Measurements from ENCODE around the gene ENTPD1.
A peak's percentile ranks its signal among the peaks of the same experiment; 100 is the strongest.
"Not testable (repeated sequence)": the region's sequence is repeated elsewhere in the genome, so short reads cannot be mapped to it uniquely, and the experiment has no call there.

ENTPD1 gene

GRCh38 chr10:95873651-95874050, 117.7 kb downstream of the ENTPD1 start:
- no peak overlapping the region for H3K4me3 ChIP-seq (ENCODE audit: low read depth, low read length)
- ChIA-PET CTCF (interaction anchor here (0.6 kb wide), 1 partner anchor 26 kb away, joined by 4 read pairs; no protein-coding TSS in a partner anchor), POLR2A (no interaction called here)
- H3K4me1 ChIP-seq (ENCODE audit: control insufficient read depth, insufficient read depth, low read length): no peaks in the 10 kb centered on the region
- no peak overlapping the region for H3K27ac ChIP-seq (ENCODE audit: extremely low read depth, low read depth, low read length)
- peaks cover 0 to 26% of the 10 kb centered on the region in 2 experiments; a peak in 2 of 3 replicates for H3K36me3 ChIP-seq (ENCODE audit: control insufficient read depth in 2 of 2, insufficient read depth in 1 of 2, low read length in 2 of 2)
- TF ChIP-seq ZNF214 (tag by site-specific recombination; IDR thresholded peaks at IDR 0.05; ENCODE audit: borderline replicate concordance) (no peak), ZNF843 (tag by site-specific recombination; IDR thresholded peaks at IDR 0.05) (no peak), ZNF221 (tag by site-specific recombination; IDR thresholded peaks at IDR 0.05; ENCODE audit: borderline replicate concordance) (no peak), ZNF529 (tag by site-specific recombination; IDR thresholded peaks at IDR 0.05; ENCODE audit: insufficient replicate concordance) (no peak)
- H3K9me3 ChIP-seq (ENCODE audit: control insufficient read depth, insufficient read depth, low read depth, low read length): no peaks in the 10 kb centered on the region

- H3K9me3 ChIP-seq (ENCODE audit: control insufficient read depth, insufficient read depth, low read depth, low read length); H3K27ac ChIP-seq (ENCODE audit: extremely low read depth, low read depth, low read length); H3K4me3 ChIP-seq (ENCODE audit: low read depth, low read length); H3K4me1 ChIP-seq (ENCODE audit: control insufficient read depth, insufficient read depth, low read length); POLR2A ChIA-PET: not testable (repeated sequence)
- CTCF ChIA-PET: interaction anchor here (1.1 kb wide), 1 partner anchor 8 kb away, joined by 4 read pairs; no protein-coding TSS in a partner anchor
- peaks cover 0 to 26% of the 10 kb centered on the region in 2 experiments; a peak in 2 of 3 replicates for H3K36me3 ChIP-seq (ENCODE audit: control insufficient read depth in 2 of 2, insufficient read depth in 1 of 2, low read length in 2 of 2)
- peak; percentile 96 for TF ChIP-seq ZNF585B (tag by site-specific recombination; IDR thresholded peaks at IDR 0.05)
Observed at GRCh38 chr10:95874783-95875182, 118.8 kb downstream of the ENTPD1 start.

- Histone ChIP-seq H3K36me3 (ENCODE audit: control insufficient read depth in 2 of 2, insufficient read depth in 1 of 2, low read length in 2 of 2) (peaks cover 0 to 22% of the 10 kb centered on the region in 2 experiments; a peak in 2 of 3 replicates), H3K9me3 (ENCODE audit: control insufficient read depth, insufficient read depth, low read depth, low read length) (no peaks in the 10 kb centered on the region), H3K27ac (ENCODE audit: extremely low read depth, low read depth, low read length) (no peak overlapping the region), H3K4me3 (ENCODE audit: low read depth, low read length) (no peak overlapping the region), H3K4me1 (ENCODE audit: control insufficient read depth, insufficient read depth, low read length) (no peaks in the 10 kb centered on the region)
- TF ChIP-seq ZNF560 (tag by site-specific recombination; IDR thresholded peaks at IDR 0.05; ENCODE audit: borderline replicate concordance) (no peak), ZNF629 (tag by site-specific recombination; IDR thresholded peaks at IDR 0.05) (no peak), YY1 (tag by site-specific recombination; IDR thresholded peaks at IDR 0.05) (no peak), ZNF362 (tag by site-specific recombination; IDR thresholded peaks at IDR 0.05) (no peak), ZNF211 (tag by site-specific recombination; IDR thresholded peaks at IDR 0.05; ENCODE audit: low read depth) (no peak), ZNF266 (tag by site-specific recombination; IDR thresholded peaks at IDR 0.05; ENCODE audit: low read depth) (no peak), ZNF140 (tag by site-specific recombination; IDR thresholded peaks at IDR 0.05) (no peak), ZSCAN30 (tag by site-specific recombination; IDR thresholded peaks at IDR 0.05) (no peak), ZBTB20 (tag by site-specific recombination; IDR thresholded peaks at IDR 0.05) (no peak), SP3 (tag by site-specific recombination; IDR thresholded peaks at IDR 0.05) (no peak), OSR2 (tag by site-specific recombination; IDR thresholded peaks at IDR 0.05) (no peak), ZNF155 (tag by site-specific recombination; IDR thresholded peaks at IDR 0.05) (no peak), ZNF837 (tag by site-specific recombination; IDR thresholded peaks at IDR 0.05) (no peak), ZNF24 (tag by site-specific recombination; IDR thresholded peaks at IDR 0.05) (no peak), ZEB2 (tag by site-specific recombination; IDR thresholded peaks at IDR 0.05) (no peak)
- ChIA-PET POLR2A (no interaction called here), CTCF (interaction anchor here (0.6 kb wide), 1 partner anchor 499 kb away, joined by 3 read pairs; no protein-coding TSS in a partner anchor)
Observed at GRCh38 chr10:95876756-95877155, 120.8 kb downstream of the ENTPD1 start.

GRCh38 chr10:95877881-95878280, 121.9 kb downstream of the ENTPD1 start:
- no peak for TF ChIP-seq BCL11B (tag by site-specific recombination; IDR thresholded peaks at IDR 0.05; ENCODE audit: low read depth)
- no peak for TF ChIP-seq CTCF (tag by site-specific recombination; IDR thresholded peaks at IDR 0.05)
- TF ChIP-seq ZNF544 (tag by site-specific recombination; IDR thresholded peaks at IDR 0.05): no peak
- no peak for TF ChIP-seq ZNF16 (tag by site-specific recombination; IDR thresholded peaks at IDR 0.05; ENCODE audit: low read depth)
- POLR2A ChIA-PET: no interaction called here
- Histone ChIP-seq H3K4me3 (ENCODE audit: low read depth, low read length) (no peak overlapping the region), H3K4me1 (ENCODE audit: control insufficient read depth, insufficient read depth, low read length) (no peaks in the 10 kb centered on the region), H3K9me3 (ENCODE audit: control insufficient read depth, insufficient read depth, low read depth, low read length) (no peaks in the 10 kb centered on the region), H3K27ac (ENCODE audit: extremely low read depth, low read depth, low read length) (no peak overlapping the region), H3K36me3 (ENCODE audit: control insufficient read depth in 2 of 2, insufficient read depth in 1 of 2, low read length in 2 of 2) (peaks cover 0 to 22% of the 10 kb centered on the region in 2 experiments; a peak in 2 of 3 replicates)
- CTCF ChIA-PET: interaction anchor here (0.6 kb wide), 1 partner anchor 141 kb away, joined by 3 read pairs; no protein-coding TSS in a partner anchor

Measured in HEK293 (cell line).